GM23248 (cell line): ENCODE results near the gene RNF213. TPM values are rescaled to one million over a fixed set of nuclear protein-coding genes. Genes with fewer than 3 reads are reported as not detected.
"Not testable (repeated sequence)": the region's sequence is repeated elsewhere in the genome, so short reads cannot be mapped to it uniquely, and the experiment has no call there.

Experiments
- DNase-seq: peaks from one replicate; pipeline ENCODE4 v3.0.0-alpha.2; 2015
- H2AFZ ChIP-seq: fragments of 200-600 bp; sonication (generic); 2 replicates; pipeline ENCODE4 v1.6.1; 2016; ENCODE audit warnings: antibody characterized with exemption
- H3F3A ChIP-seq: fragments of 200-600 bp; sonication (generic); 2 replicates; pipeline ENCODE4 v1.6.1; 2016; ENCODE audit warnings: mild to moderate bottlenecking, antibody characterized with exemption, mixed run types; ENCODE audit not compliant: insufficient read depth
- H3K27ac ChIP-seq: fragments of 200-600 bp; sonication (generic); 2 replicates; pipeline ENCODE4 v1.5.1; 2016; ENCODE audit warnings: mild to moderate bottlenecking
- H3K27me3 ChIP-seq: fragments of 200-600 bp; sonication (generic); replicated peaks from 2 replicates; pipeline ENCODE4 v1.6.1; 2016; ENCODE audit warnings: mild to moderate bottlenecking; ENCODE audit not compliant: insufficient read depth
- H3K36me3 ChIP-seq: fragments of 200-600 bp; sonication (generic); 2 replicates; pipeline ENCODE4 v1.6.1; 2016; ENCODE audit warnings: low read depth, mild to moderate bottlenecking
- H3K4me1 ChIP-seq: fragments of 200-600 bp; sonication (generic); 2 replicates; pipeline ENCODE4 v1.6.1; 2016; ENCODE audit warnings: mild to moderate bottlenecking; ENCODE audit not compliant: insufficient read depth
- H3K4me2 ChIP-seq: fragments of 200-600 bp; sonication (generic); one replicate; pipeline ENCODE4 v1.6.1; 2016; ENCODE audit warnings: mild to moderate bottlenecking; ENCODE audit not compliant: unreplicated experiment
- H3K4me3 ChIP-seq: fragments of 200-600 bp; sonication (generic); 2 replicates; pipeline ENCODE4 v1.5.1; 2016; ENCODE audit warnings: mild to moderate bottlenecking
- H3K79me2 ChIP-seq: fragments of 200-600 bp; sonication (generic); 2 replicates; pipeline ENCODE4 v1.6.1; 2016; ENCODE audit warnings: mild to moderate bottlenecking; ENCODE audit not compliant: insufficient read depth
- H3K9ac ChIP-seq: fragments of 200-600 bp; sonication (generic); 2 replicates; pipeline ENCODE4 v1.6.1; 2016; ENCODE audit warnings: mild to moderate bottlenecking
- H3K9me2 ChIP-seq: fragments of 200-600 bp; sonication (generic); 2 replicates; pipeline ENCODE4 v1.6.1; 2016; ENCODE audit warnings: mixed run types, mild to moderate bottlenecking, moderate library complexity; ENCODE audit not compliant: insufficient read depth
- H3K9me3 ChIP-seq: fragments of 200-600 bp; sonication (generic); one replicate; pipeline ENCODE4 v1.6.1; 2017; ENCODE audit warnings: low read depth
- H4K20me1 ChIP-seq: fragments of 200-600 bp; sonication (generic); 2 replicates; pipeline ENCODE4 v1.6.0; 2016; ENCODE audit not compliant: insufficient read depth
- EZH2 ChIP-seq: fragments of 200-600 bp; sonication (generic); IDR thresholded peaks from 2 replicates; pipeline ENCODE4 v1.6.1; 2018; ENCODE audit warnings: antibody characterized with exemption, mild to moderate bottlenecking; ENCODE audit not compliant: insufficient read depth, poor library complexity, severe bottlenecking
- EZH2phosphoT487 ChIP-seq: fragments of 200-600 bp; sonication (generic); IDR thresholded peaks from 2 replicates; pipeline ENCODE4 v1.6.1; 2018; ENCODE audit warnings: antibody characterized with exemption, moderate library complexity, mild to moderate bottlenecking, low read depth; ENCODE audit not compliant: insufficient read depth
- WGBS, 2 experiments: methylation state at CpG; one replicate each; pipeline ENCODE4 v1.1.6; 2015 to 2017; ENCODE audit warnings: low lambda C conversion rate in 2 of 2, low coverage in 1 of 2; ENCODE audit errors: missing lambda C conversion rate in 2 of 2; 5-methylcytosine and 5-hydroxymethylcytosine counted together
- in situ Hi-C: fragments of 300-500 bp; cut with MboI; formaldehyde crosslinking; loops from 2 replicates; pipeline ENCODE4 v1.15.0; 2020
- polyA plus RNA-seq: library from polyadenylated mRNA; unstranded; fragments of >200 nt; fragmentation: Nextera tagmentation; extraction: Ambion mirVana; gene quantifications from 2 replicates; pipeline ENCODE4 v1.2.1, GENCODE V29; 2016
- total RNA-seq: library from RNA; depleted of rRNA; stranded (reverse); fragments of >200 nt; shearing (Covaris generic); gene quantifications from 2 replicates; pipeline ENCODE4 v1.2.3, GENCODE V29; 2014

Gene RNF213
- total and polyA plus RNA-seq, 2 experiments from 2014 or later = 18.8 to 45.0 TPM

DNA sequence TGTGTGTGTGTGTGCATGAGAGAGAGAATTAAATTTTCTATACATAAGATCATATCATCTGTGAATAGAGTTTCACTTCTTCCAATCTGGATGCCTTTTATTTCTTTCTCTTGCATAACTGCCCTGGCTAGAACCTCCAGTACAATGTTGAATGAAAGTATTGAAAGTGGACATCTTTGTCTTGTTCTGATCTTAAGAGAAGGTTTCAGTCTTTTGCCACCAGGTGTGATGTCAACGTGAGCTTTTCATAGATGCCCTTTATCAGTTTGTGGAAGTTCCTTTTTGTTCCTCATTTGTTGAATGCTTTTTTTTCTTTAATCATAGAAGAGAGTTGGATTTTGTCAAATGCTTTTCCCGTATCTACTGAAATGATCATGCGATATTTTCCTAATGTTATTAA is 63.3 kb downstream of the RNF213 start:
- no peak for TF ChIP-seq EZH2
- TF ChIP-seq EZH2phosphoT487 = no peak

DNA sequence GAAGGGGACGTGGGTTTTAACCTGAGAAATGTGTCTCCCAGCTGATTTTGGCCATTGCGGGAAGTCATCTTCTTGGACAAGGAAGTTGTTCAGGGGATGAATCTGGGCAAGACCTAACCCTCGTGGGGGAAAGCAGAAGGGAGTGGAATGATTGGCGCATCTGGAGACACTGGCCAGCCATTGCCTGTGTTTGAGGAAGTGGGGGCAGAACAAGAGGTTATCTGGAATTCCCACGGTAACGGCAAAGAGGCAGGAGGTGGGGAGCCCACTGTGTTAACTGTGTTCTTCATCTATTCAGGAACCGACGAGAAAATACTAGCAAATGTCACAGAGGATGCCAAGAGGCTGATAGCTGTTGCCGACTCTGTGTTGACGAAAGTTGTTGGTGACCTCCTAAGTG is 66.9 kb downstream of the RNF213 start:
- Histone ChIP-seq H3K27me3 (no peaks in the 10 kb centered on the region), H3K9me3 (no peaks in the 10 kb centered on the region), H3K4me3 (no peak overlapping the region), H4K20me1 (no peaks in the 10 kb centered on the region), H3K27ac (no peak overlapping the region), H2AFZ (no peak overlapping the region), H3K36me3 (peaks cover 61% of the 10 kb centered on the region), H3K4me2 (no peak overlapping the region), H3F3A (no peaks in the 10 kb centered on the region), H3K79me2 (no peaks in the 10 kb centered on the region), H3K4me1 (no peaks in the 10 kb centered on the region), H3K9ac (no peak overlapping the region), H3K9me2 (no peaks in the 10 kb centered on the region)
- TF ChIP-seq EZH2 = no peak
- no peak for TF ChIP-seq EZH2phosphoT487
- no peak for DNase-seq
- 87% methylated on average over 10 of the region's 10 CpGs for WGBS, 2 experiments
- in situ Hi-C loops = no loop called here

More for the DNA sequence above, 63.3 kb downstream of the RNF213 start:
- no peaks in the 10 kb centered on the region for H3K9me3 ChIP-seq
- no peak overlapping the region for H3K4me2 ChIP-seq
- H3F3A ChIP-seq = no peaks in the 10 kb centered on the region
- no peaks in the 10 kb centered on the region for H3K79me2 ChIP-seq
- H3K9me2 ChIP-seq = no peaks in the 10 kb centered on the region
- H4K20me1 ChIP-seq = no peaks in the 10 kb centered on the region
- H3K9ac ChIP-seq = no peak overlapping the region
- peaks cover 64% of the 10 kb centered on the region for H3K36me3 ChIP-seq
- WGBS, 2 experiments = 95 to 98% methylated on average over 3 of the region's 3 CpGs
- no peaks in the 10 kb centered on the region for H3K4me1 ChIP-seq
- no peak for DNase-seq
- H3K27me3 ChIP-seq = no peaks in the 10 kb centered on the region
- no peak overlapping the region for H3K4me3 ChIP-seq
- H3K27ac ChIP-seq = no peak overlapping the region
- no peak overlapping the region for H2AFZ ChIP-seq
- in situ Hi-C loops = no loop called here

DNA sequence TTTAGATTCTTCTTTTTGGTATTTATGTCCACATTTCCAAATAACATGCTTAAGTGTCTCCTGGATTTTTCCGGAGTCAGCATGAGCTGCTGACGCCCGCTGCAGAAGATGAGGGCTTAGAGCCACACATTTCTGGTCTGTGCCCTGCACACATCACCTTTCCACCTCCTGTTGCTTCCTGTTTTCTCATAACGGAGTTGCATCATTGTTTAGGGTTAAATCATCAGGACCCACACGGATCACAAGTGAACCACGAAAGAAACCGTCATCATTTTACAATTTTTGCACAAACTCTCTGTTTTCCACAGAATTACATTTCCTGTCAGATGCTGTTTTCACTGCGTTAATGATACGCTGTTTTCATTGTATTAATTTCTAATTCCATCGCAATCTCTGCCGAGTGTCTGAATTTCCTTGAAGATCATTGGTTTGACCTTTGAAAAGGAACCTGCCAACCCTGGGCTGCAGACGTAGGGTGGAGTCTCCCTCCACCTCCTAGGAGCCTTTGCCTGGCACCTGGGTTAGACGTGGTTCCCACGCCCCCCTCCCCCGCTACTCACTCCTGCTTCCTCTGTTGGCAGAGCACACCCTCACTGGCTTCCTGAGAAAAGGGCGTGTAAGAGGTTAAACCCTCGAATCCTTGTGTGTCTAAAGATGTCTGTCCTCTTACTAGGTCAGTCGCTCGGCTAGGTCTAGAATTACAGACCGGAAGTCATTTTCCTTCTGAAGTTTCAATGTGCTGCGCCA is 68.2 kb downstream of the RNF213 start:
- H3K4me3 ChIP-seq = no peak overlapping the region
- no peak for TF ChIP-seq EZH2
- WGBS, 2 experiments = 87 to 91% methylated on average over 21 of the region's 21 CpGs
- peaks cover 53% of the 10 kb centered on the region for H3K36me3 ChIP-seq
- no peak overlapping the region for H3K9ac ChIP-seq
- DNase-seq = no peak
- H3K27me3 ChIP-seq = no peaks in the 10 kb centered on the region
- no peak overlapping the region for H3K27ac ChIP-seq
- no peaks in the 10 kb centered on the region for H4K20me1 ChIP-seq
- no peaks in the 10 kb centered on the region for H3K9me3 ChIP-seq
- H3K4me1 ChIP-seq = no peaks in the 10 kb centered on the region
- in situ Hi-C loops = no loop called here
- no peaks in the 10 kb centered on the region for H3K79me2 ChIP-seq
- no peak overlapping the region for H2AFZ ChIP-seq
- H3K9me2 ChIP-seq = no peaks in the 10 kb centered on the region
- H3K4me2 ChIP-seq = no peak overlapping the region
- no peaks in the 10 kb centered on the region for H3F3A ChIP-seq

DNA sequence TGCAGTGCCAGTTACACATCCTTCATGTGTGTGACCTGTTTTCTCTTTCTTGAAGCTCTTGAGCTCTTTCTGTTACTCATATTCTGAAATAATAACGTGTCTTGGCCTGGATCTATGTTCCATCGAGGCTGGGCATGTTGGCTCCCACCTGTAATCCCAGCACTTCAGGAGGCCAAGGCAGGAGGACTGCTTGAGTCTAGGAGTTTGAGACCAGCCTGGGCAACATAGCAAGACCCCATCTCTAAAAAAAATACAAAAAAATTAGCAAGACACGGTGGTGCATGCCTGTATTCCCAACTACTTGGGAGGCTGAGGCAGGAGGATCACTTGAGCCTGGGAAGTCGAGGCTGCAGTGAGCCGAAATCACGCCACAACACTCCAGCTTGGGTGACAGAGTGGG is 68.8 kb downstream of the RNF213 start:
- H3K4me1 ChIP-seq, H3K27me3 ChIP-seq, H3K9me2 ChIP-seq, in situ Hi-C loops, H3K4me2 ChIP-seq, H3K79me2 ChIP-seq, H3F3A ChIP-seq, H3K9ac ChIP-seq, H2AFZ ChIP-seq, H3K4me3 ChIP-seq, H4K20me1 ChIP-seq, H3K9me3 ChIP-seq, DNase-seq, H3K27ac ChIP-seq: not testable (repeated sequence)
- 95 to 98% methylated on average over 6 of the region's 6 CpGs for WGBS, 2 experiments
- H3K36me3 ChIP-seq = peaks cover 49% of the 10 kb centered on the region

DNA sequence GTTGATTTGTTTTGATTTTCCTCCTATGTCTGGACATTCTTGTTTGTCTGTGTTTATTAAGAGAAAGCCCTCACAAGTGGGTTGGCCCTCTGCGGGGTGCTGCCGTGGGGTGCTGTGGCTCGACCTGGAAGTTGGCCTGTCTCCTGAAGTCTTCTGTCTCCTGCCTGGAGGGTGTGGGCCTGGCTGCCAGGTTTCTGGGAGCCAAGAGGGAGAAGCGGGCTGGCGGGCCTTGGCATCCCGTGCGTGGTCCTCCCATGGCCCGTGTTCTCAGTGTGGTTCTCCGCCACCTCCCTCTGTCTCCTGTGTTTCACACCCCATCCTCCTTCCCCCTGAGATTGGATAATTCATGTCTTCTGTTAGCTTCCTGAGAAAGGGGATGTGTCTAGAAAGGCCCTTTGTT is 69.6 kb downstream of the RNF213 start:
- no peak for TF ChIP-seq EZH2
- TF ChIP-seq EZH2phosphoT487 = no peak
- no peaks in the 10 kb centered on the region for H3F3A ChIP-seq
- H2AFZ ChIP-seq = no peak overlapping the region
- H3K36me3 ChIP-seq = peaks cover 44% of the 10 kb centered on the region
- no peaks in the 10 kb centered on the region for H3K9me3 ChIP-seq
- H3K79me2 ChIP-seq = no peaks in the 10 kb centered on the region
- in situ Hi-C loops = no loop called here
- H3K4me1 ChIP-seq = no peaks in the 10 kb centered on the region
- H3K27ac ChIP-seq = no peak overlapping the region
- H3K9me2 ChIP-seq = no peaks in the 10 kb centered on the region
- 83 to 92% methylated on average over 7 to 9 of the region's 9 CpGs for WGBS, 2 experiments
- no peaks in the 10 kb centered on the region for H4K20me1 ChIP-seq
- no peak overlapping the region for H3K9ac ChIP-seq
- no peak overlapping the region for H3K4me3 ChIP-seq
- H3K27me3 ChIP-seq = no peaks in the 10 kb centered on the region
- DNase-seq = no peak
- H3K4me2 ChIP-seq = no peak overlapping the region

DNA sequence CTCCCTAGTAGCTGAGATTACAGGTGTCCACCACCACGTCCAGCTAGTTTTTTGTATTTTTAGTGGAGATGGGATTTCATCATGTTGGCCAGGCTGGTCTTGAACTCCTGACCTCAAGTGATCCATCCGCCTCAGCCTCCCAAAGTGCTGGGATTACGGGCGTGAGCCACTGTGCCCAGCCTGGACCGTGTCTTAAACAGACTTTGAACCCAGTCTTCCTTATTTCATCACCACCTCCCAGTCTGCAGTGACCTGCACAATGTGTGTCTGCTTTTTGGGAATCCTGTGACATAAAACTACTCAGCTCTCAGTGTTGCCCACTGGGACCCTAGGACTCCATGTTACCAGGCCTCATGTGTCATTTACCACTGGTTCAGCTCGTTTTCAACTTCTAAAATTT is 70.3 kb downstream of the RNF213 start:
- H3K4me3 ChIP-seq, H2AFZ ChIP-seq, H3K79me2 ChIP-seq, H3K27me3 ChIP-seq, H3K9me2 ChIP-seq, H3F3A ChIP-seq, H3K9me3 ChIP-seq, H3K27ac ChIP-seq, H3K4me1 ChIP-seq, DNase-seq, in situ Hi-C loops, H4K20me1 ChIP-seq, H3K4me2 ChIP-seq, H3K9ac ChIP-seq: not testable (repeated sequence)
- WGBS, 2 experiments = 90 to 94% methylated on average over 6 of the region's 6 CpGs
- H3K36me3 ChIP-seq = peaks cover 42% of the 10 kb centered on the region
